H9 (cell line): ENCODE measurements around the gene MARCKS. TPM values are rescaled to one million over a fixed set of nuclear protein-coding genes. Genes with fewer than 3 reads are reported as not detected.
A peak's percentile ranks its signal among the peaks of the same experiment; 100 is the strongest.

Experiments
- DNase-seq: peaks from one replicate; pipeline ENCODE4 v3.0.0-alpha.2; 2017
- H2AFZ ChIP-seq: one replicate; pipeline ENCODE4 v1.6.1; 2013; ENCODE audit warnings: mild to moderate bottlenecking, low read length, control low read depth, moderate library complexity
- H2AK5ac ChIP-seq: 2 replicates; pipeline ENCODE4 v1.6.1; 2013; ENCODE audit warnings: low read length, control low read depth, mixed read lengths; ENCODE audit not compliant: insufficient read length
- H2BK120ac ChIP-seq: one replicate; pipeline ENCODE4 v1.6.1; 2013; ENCODE audit warnings: low read depth, mild to moderate bottlenecking, low read length, control low read depth, inconsistent platforms; ENCODE audit not compliant: poor library complexity, severe bottlenecking
- H2BK12ac ChIP-seq: 2 replicates; pipeline ENCODE4 v1.6.1; 2013; ENCODE audit warnings: low read length, control low read depth, mixed read lengths, low read depth; ENCODE audit not compliant: insufficient read length
- H2BK15ac ChIP-seq: 2 replicates; pipeline ENCODE4 v1.6.1; 2013; ENCODE audit warnings: low read depth, low read length, control low read depth
- H2BK20ac ChIP-seq: one replicate; pipeline ENCODE4 v1.6.1; 2013; ENCODE audit warnings: low read depth, mild to moderate bottlenecking, low read length, control low read depth, inconsistent platforms; ENCODE audit not compliant: poor library complexity, severe bottlenecking
- H2BK5ac ChIP-seq: 2 replicates; pipeline ENCODE4 v1.6.1; 2013; ENCODE audit warnings: low read length, control low read depth, mixed read lengths; ENCODE audit not compliant: insufficient read length
- H3K14ac ChIP-seq: 2 replicates; pipeline ENCODE4 v1.6.1; 2013; ENCODE audit warnings: low read length, control low read depth; ENCODE audit not compliant: insufficient read depth
- H3K18ac ChIP-seq: 2 replicates; pipeline ENCODE4 v1.6.1; 2013; ENCODE audit warnings: low read depth, mild to moderate bottlenecking, mixed read lengths, low read length, control low read depth; ENCODE audit not compliant: insufficient read length
- H3K23ac ChIP-seq: 2 replicates; pipeline ENCODE4 v1.6.1; 2013; ENCODE audit warnings: low read length, control low read depth, mixed read lengths, low read depth; ENCODE audit not compliant: insufficient read length
- H3K23me2 ChIP-seq: 2 replicates; pipeline ENCODE4 v1.6.1; 2013; ENCODE audit warnings: low read depth, mild to moderate bottlenecking, mixed read lengths, low read length, control low read depth; ENCODE audit not compliant: insufficient read length, poor library complexity, severe bottlenecking
- H3K27ac ChIP-seq: 2 replicates; pipeline ENCODE4 v1.5.1; 2013; ENCODE audit warnings: low read length, control low read depth, mixed read lengths, low read depth; ENCODE audit not compliant: insufficient read length
- H3K27me3 ChIP-seq: 2 replicates; pipeline ENCODE4 v1.6.1; 2013; ENCODE audit warnings: low read length, control low read depth, inconsistent platforms; ENCODE audit not compliant: insufficient read depth
- H3K4ac ChIP-seq: 2 replicates; pipeline ENCODE4 v1.6.1; 2013; ENCODE audit warnings: low read depth, mild to moderate bottlenecking, control low read depth, inconsistent platforms, low read length, moderate library complexity
- H3K4me1 ChIP-seq: 2 replicates; pipeline ENCODE4 v1.6.1; 2013; ENCODE audit warnings: low read length, control low read depth, inconsistent platforms; ENCODE audit not compliant: insufficient read depth
- H3K4me2 ChIP-seq: 2 replicates; pipeline ENCODE4 v1.6.1; 2013; ENCODE audit warnings: low read length, control low read depth, mixed read lengths; ENCODE audit not compliant: insufficient read length, insufficient read depth
- H3K56ac ChIP-seq: 2 replicates; pipeline ENCODE4 v1.6.1; 2013; ENCODE audit warnings: low read depth, mild to moderate bottlenecking, mixed read lengths, low read length, control low read depth; ENCODE audit not compliant: insufficient read length
- H3K79me1 ChIP-seq: 2 replicates; pipeline ENCODE4 v1.6.1; 2013; ENCODE audit warnings: low read depth, mild to moderate bottlenecking, moderate library complexity, low read length, control low read depth, inconsistent platforms; ENCODE audit not compliant: insufficient read depth, poor library complexity, severe bottlenecking
- H3K79me2 ChIP-seq: 2 replicates; pipeline ENCODE4 v1.6.1; 2013; ENCODE audit warnings: low read length, control low read depth, inconsistent platforms; ENCODE audit not compliant: insufficient read depth
- H3K9ac ChIP-seq: 2 replicates; pipeline ENCODE4 v1.6.1; 2013; ENCODE audit warnings: low read length, control low read depth, mixed read lengths; ENCODE audit not compliant: insufficient read length; ENCODE audit errors: extremely low read depth
- H3K9me3 ChIP-seq: one replicate; pipeline ENCODE4 v1.6.1; 2013; ENCODE audit warnings: low read depth, low read length, inconsistent platforms; ENCODE audit not compliant: control insufficient read depth
- H3T11ph ChIP-seq: one replicate; pipeline ENCODE4 v1.6.1; 2013; ENCODE audit warnings: mild to moderate bottlenecking, low read length, control low read depth, inconsistent platforms
- H4K20me1 ChIP-seq: one replicate; pipeline ENCODE4 v1.6.1; 2013; ENCODE audit not compliant: control insufficient read depth, insufficient read length, insufficient read depth
- H4K5ac ChIP-seq: 2 replicates; pipeline ENCODE4 v1.6.1; 2013; ENCODE audit warnings: low read depth, mild to moderate bottlenecking, mixed read lengths, low read length, control low read depth; ENCODE audit not compliant: insufficient read length
- H4K8ac ChIP-seq: replicated peaks from 2 replicates; pipeline ENCODE4 v1.6.1; 2013; ENCODE audit warnings: low read length, control low read depth, mixed read lengths, low read depth; ENCODE audit not compliant: insufficient read length
- H4K91ac ChIP-seq: 2 replicates; pipeline ENCODE4 v1.6.1; 2013; ENCODE audit warnings: low read depth, mild to moderate bottlenecking, moderate library complexity, mixed read lengths, low read length, control low read depth; ENCODE audit not compliant: insufficient read length
- H3K27ac Mint-ChIP-seq, 3 experiments: 2 replicates in 2 of 3; 3 replicates in 1 of 3; pipeline ENCODE4 v1.8.0; 2020 to 2021; ENCODE audit warnings: mixed read lengths in 3 of 3, mild to moderate bottlenecking in 1 of 3, moderate library complexity in 1 of 3
- H3K27me3 Mint-ChIP-seq: 2 replicates; pipeline ENCODE4 v1.8.0; 2021; ENCODE audit warnings: low read depth, mild to moderate bottlenecking, moderate library complexity, mixed read lengths
- H3K36me3 Mint-ChIP-seq, 3 experiments: 2 replicates in 2 of 3; 3 replicates in 1 of 3; pipeline ENCODE4 v1.8.0; 2020 to 2021; ENCODE audit warnings: low read depth in 3 of 3, mixed read lengths in 3 of 3; ENCODE audit not compliant: insufficient read depth in 1 of 3
- H3K4me1 Mint-ChIP-seq, 2 experiments: 2 replicates each; pipeline ENCODE4 v1.8.0; 2020; ENCODE audit warnings: mixed read lengths in 2 of 2
- H3K4me3 Mint-ChIP-seq, 2 experiments: 2 replicates in 1 of 2; 3 replicates in 1 of 2; pipeline ENCODE4 v1.8.0; 2020 to 2021; ENCODE audit warnings: mild to moderate bottlenecking in 2 of 2, mixed read lengths in 2 of 2, moderate library complexity in 1 of 2
- H3K9me3 Mint-ChIP-seq, 2 experiments: 2 replicates in 1 of 2; 3 replicates in 1 of 2; pipeline ENCODE4 v1.8.0; 2020; ENCODE audit warnings: mild to moderate bottlenecking in 2 of 2, mixed read lengths in 2 of 2, moderate library complexity in 1 of 2
- WGBS: extraction: QIAGEN DNeasy Blood & Tissue Kit; methylation state at CpG from one replicate; pipeline ENCODE4 v1.1.7; 2013; ENCODE audit warnings: missing lambda C conversion rate, low lambda C conversion rate, mixed read lengths; ENCODE audit not compliant: insufficient read length; ENCODE audit errors: extremely low coverage; 5-methylcytosine and 5-hydroxymethylcytosine counted together
- total RNA-seq: library from RNA; stranded (reverse); gene quantifications from 2 replicates; pipeline ENCODE4 v1.2.1, GENCODE V29; 2021
- TF ChIP-seq, protein P1 (sequence below): fragments of 200-600 bp; sonication (generic); conservative IDR thresholded peaks from 3 replicates; pipeline ENCODE4 v1.8.0; 2021; ENCODE audit warnings: antibody characterized with exemption, mild to moderate bottlenecking

MARCKS gene
- total RNA-seq, 1 experiment from 2014 or later: 164 TPM

GRCh38 chr6:113809826-113810225 lies 47.3 kb upstream of the MARCKS start:
- H3K4me2 ChIP-seq: no peak overlapping the region
- no peaks in the 10 kb centered on the region for H3K9me3 ChIP-seq
- H3K56ac ChIP-seq: no peak overlapping the region
- no peak overlapping the region for H2BK15ac ChIP-seq
- no peak overlapping the region for H3K4ac ChIP-seq
- H4K20me1 ChIP-seq: no peaks in the 10 kb centered on the region
- no peak overlapping the region for H3K23ac ChIP-seq
- whole genome bisulfite sequencing: no CpG with 5 or more reads among the region's 5 CpGs
- no peak overlapping the region for H2AFZ ChIP-seq
- Mint-ChIP-seq H3K36me3 (peaks cover 0 to 5% (median 0%) of the 10 kb centered on the region in 3 experiments; a peak in 1 of 7 replicates), H3K27ac (peak overlapping the region in 1 of 3 experiments; percentile 13; a peak in 2 of 7 replicates), H3K4me1 (peaks cover 7% of the 10 kb centered on the region in 2 experiments; a peak in 3 of 4 replicates), H3K27me3 (no peaks in the 10 kb centered on the region), H3K9me3 (no peaks in the 10 kb centered on the region), H3K4me3 (no peak overlapping the region)
- H3T11ph ChIP-seq: no peak overlapping the region
- H3K4me1 ChIP-seq: no peaks in the 10 kb centered on the region; the same call in 1 of the 2 replicates
- H2BK5ac ChIP-seq: no peak overlapping the region
- no peaks in the 10 kb centered on the region for H3K79me1 ChIP-seq
- H4K91ac ChIP-seq: no peak overlapping the region
- H4K5ac ChIP-seq: no peak overlapping the region
- H3K9ac ChIP-seq: no peak overlapping the region
- no peaks in the 10 kb centered on the region for H3K79me2 ChIP-seq
- H3K18ac ChIP-seq: no peak overlapping the region
- no peak overlapping the region for H4K8ac ChIP-seq
- DNase-seq: no peak
- H2BK120ac ChIP-seq: no peak overlapping the region
- H3K27me3 ChIP-seq: no peaks in the 10 kb centered on the region
- no peak overlapping the region for H3K27ac ChIP-seq
- H3K23me2 ChIP-seq: no peaks in the 10 kb centered on the region
- no peak overlapping the region for H2AK5ac ChIP-seq
- H2BK12ac ChIP-seq: no peak overlapping the region
- no peak overlapping the region for H3K14ac ChIP-seq
- no peak overlapping the region for H2BK20ac ChIP-seq
- TF ChIP-seq, protein P1, sequence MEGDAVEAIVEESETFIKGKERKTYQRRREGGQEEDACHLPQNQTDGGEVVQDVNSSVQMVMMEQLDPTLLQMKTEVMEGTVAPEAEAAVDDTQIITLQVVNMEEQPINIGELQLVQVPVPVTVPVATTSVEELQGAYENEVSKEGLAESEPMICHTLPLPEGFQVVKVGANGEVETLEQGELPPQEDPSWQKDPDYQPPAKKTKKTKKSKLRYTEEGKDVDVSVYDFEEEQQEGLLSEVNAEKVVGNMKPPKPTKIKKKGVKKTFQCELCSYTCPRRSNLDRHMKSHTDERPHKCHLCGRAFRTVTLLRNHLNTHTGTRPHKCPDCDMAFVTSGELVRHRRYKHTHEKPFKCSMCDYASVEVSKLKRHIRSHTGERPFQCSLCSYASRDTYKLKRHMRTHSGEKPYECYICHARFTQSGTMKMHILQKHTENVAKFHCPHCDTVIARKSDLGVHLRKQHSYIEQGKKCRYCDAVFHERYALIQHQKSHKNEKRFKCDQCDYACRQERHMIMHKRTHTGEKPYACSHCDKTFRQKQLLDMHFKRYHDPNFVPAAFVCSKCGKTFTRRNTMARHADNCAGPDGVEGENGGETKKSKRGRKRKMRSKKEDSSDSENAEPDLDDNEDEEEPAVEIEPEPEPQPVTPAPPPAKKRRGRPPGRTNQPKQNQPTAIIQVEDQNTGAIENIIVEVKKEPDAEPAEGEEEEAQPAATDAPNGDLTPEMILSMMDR: no peak
